Spinal cord (tissue), 10 donors: Measurements from ENCODE around the gene NDUFS1. TPM values are rescaled to one million over a fixed set of nuclear protein-coding genes. Genes with fewer than 3 reads are reported as not detected.
"Not testable (repeated sequence)": the region's sequence is repeated elsewhere in the genome, so short reads cannot be mapped to it uniquely, and the experiment has no call there.

ENCODE experiments used
- DNase-seq, 6 donors: peaks; one replicate each; pipeline versions ENCODE4 v3.0.0 to v3.0.0-alpha.2; 2013 to 2015; ENCODE audit warnings: low spot score in 6 of 6, low read depth in 4 of 6
- H3K27ac ChIP-seq: one replicate; pipeline ENCODE4 v1.5.1; 2013; ENCODE audit warnings: low read depth, low read length, control low read depth
- H3K27me3 ChIP-seq: one replicate; pipeline ENCODE4 v1.6.1; 2013; ENCODE audit warnings: low read length; ENCODE audit not compliant: control insufficient read depth, insufficient read depth
- H3K36me3 ChIP-seq: one replicate; pipeline ENCODE4 v1.6.1; 2013; ENCODE audit warnings: low read length; ENCODE audit not compliant: control insufficient read depth, insufficient read depth
- H3K4me1 ChIP-seq: one replicate; pipeline ENCODE4 v1.6.1; 2013; ENCODE audit warnings: low read length; ENCODE audit not compliant: control insufficient read depth, insufficient read depth
- H3K4me3 ChIP-seq: one replicate; pipeline ENCODE4 v1.5.1; 2013; ENCODE audit warnings: low read depth, low read length, control low read depth
- H3K9me3 ChIP-seq: one replicate; pipeline ENCODE4 v1.6.1; 2013; ENCODE audit warnings: low read length; ENCODE audit not compliant: control insufficient read depth, insufficient read depth
- WGBS: methylation state at CpG from one replicate; pipeline ENCODE4 v1.1.5; 2013; ENCODE audit warnings: missing lambda C conversion rate; ENCODE audit not compliant: insufficient coverage; 5-methylcytosine and 5-hydroxymethylcytosine counted together
- polyA plus RNA-seq, 2 donors: library from polyadenylated mRNA; unstranded; fragments of 120-200 nt; gene quantifications; one replicate each; pipeline ENCODE4 v1.2.1, GENCODE V29; 2013; ENCODE audit not compliant: insufficient read length in 2 of 2
- total RNA-seq, 2 donors: library from RNA; depleted of rRNA in 1 of 2; stranded (reverse); fragments of 120-200 nt in 1 of 2; fragments of >200 nt in 1 of 2; gene quantifications; one replicate each; pipeline versions ENCODE4 v1.2.3 to v1.2.4, GENCODE V29; 2013 to 2014
- donor health status: healthy.

NDUFS1 gene
- total and polyA plus RNA-seq, 4 donors, result 76.7 to 181 (median 97.7) TPM

GRCh38 chr2:206112846-206113547 lies 46.2 kb downstream of the NDUFS1 start:
- no peak for DNase-seq
- Histone ChIP-seq H3K9me3 (no peaks in the 10 kb centered on the region), H3K36me3 (peaks cover 9% of the 10 kb centered on the region), H3K4me3 (no peak overlapping the region), H3K27ac (no peak overlapping the region), H3K27me3 (no peaks in the 10 kb centered on the region), H3K4me1 (no peaks in the 10 kb centered on the region)
- WGBS, result 100% methylated on average over 5 of the region's 7 CpGs

GRCh38 chr2:206112108-206112507 lies 47.1 kb downstream of the NDUFS1 start:
- Histone ChIP-seq H3K4me1 (no peaks in the 10 kb centered on the region), H3K9me3 (no peaks in the 10 kb centered on the region), H3K36me3 (peaks cover 9% of the 10 kb centered on the region), H3K27ac (no peak overlapping the region), H3K27me3 (no peaks in the 10 kb centered on the region), H3K4me3 (no peak overlapping the region)
- WGBS, result 100% methylated on average over 2 of the region's 3 CpGs
- DNase-seq, result no peak

- no peaks in the 10 kb centered on the region for H3K27me3 ChIP-seq
- H3K27ac ChIP-seq, result no peak overlapping the region
- no peak for DNase-seq
- H3K36me3 ChIP-seq, result peaks cover 2% of the 10 kb centered on the region
- no peaks in the 10 kb centered on the region for H3K9me3 ChIP-seq
- no peak overlapping the region for H3K4me3 ChIP-seq
- WGBS, result no CpG with 5 or more reads among the region's 7 CpGs
- H3K4me1 ChIP-seq, result no peaks in the 10 kb centered on the region
These were observed 50.5 kb downstream of the NDUFS1 start for GRCh38 chr2:206108713-206109112.

GRCh38 chr2:206105541-206105940 lies 53.7 kb downstream of the NDUFS1 start:
- H3K4me1 ChIP-seq, result no peaks in the 10 kb centered on the region
- H3K36me3 ChIP-seq, result peaks cover 2% of the 10 kb centered on the region
- no peak overlapping the region for H3K4me3 ChIP-seq
- H3K9me3 ChIP-seq, result no peaks in the 10 kb centered on the region
- WGBS, result 97% methylated on average over 4 of the region's 5 CpGs
- DNase-seq, result no peak
- H3K27me3 ChIP-seq, result no peaks in the 10 kb centered on the region
- no peak overlapping the region for H3K27ac ChIP-seq

- Histone ChIP-seq H3K9me3 (no peaks in the 10 kb centered on the region), H3K27me3 (no peaks in the 10 kb centered on the region), H3K4me3 (no peak overlapping the region), H3K4me1 (no peaks in the 10 kb centered on the region), H3K36me3 (peaks cover 2% of the 10 kb centered on the region), H3K27ac (no peak overlapping the region)
- WGBS, result 100% methylated on average over 2 of the region's 4 CpGs
- DNase-seq, result no peak
These were observed 54.2 kb downstream of the NDUFS1 start for GRCh38 chr2:206105038-206105437.

GRCh38 chr2:206098872-206099271 lies 60.4 kb downstream of the NDUFS1 start:
- 98% methylated on average over 19 of the region's 19 CpGs for WGBS
- not testable (repeated sequence) for H3K4me3 ChIP-seq

GRCh38 chr2:206098471-206098870 lies 60.8 kb downstream of the NDUFS1 start:
- DNase-seq, result no peak
- H3K27ac ChIP-seq, result no peak overlapping the region
- 100% methylated on average over 4 of the region's 9 CpGs for WGBS
- no peaks in the 10 kb centered on the region for H3K9me3 ChIP-seq
- H3K27me3 ChIP-seq, result no peaks in the 10 kb centered on the region
- H3K4me1 ChIP-seq, result no peaks in the 10 kb centered on the region
- H3K36me3 ChIP-seq, result no peaks in the 10 kb centered on the region
- H3K4me3 ChIP-seq, result no peak overlapping the region

More at GRCh38 chr2:206098872-206099271, 60.4 kb downstream of the NDUFS1 start:
- H3K27ac ChIP-seq, H3K4me1 ChIP-seq, DNase-seq, H3K36me3 ChIP-seq, H3K27me3 ChIP-seq, H3K9me3 ChIP-seq: not testable (repeated sequence)

GRCh38 chr2:206096876-206097275 lies 62.4 kb downstream of the NDUFS1 start:
- Histone ChIP-seq H3K4me3 (no peak overlapping the region), H3K36me3 (no peaks in the 10 kb centered on the region), H3K27me3 (no peaks in the 10 kb centered on the region), H3K4me1 (no peaks in the 10 kb centered on the region), H3K27ac (no peak overlapping the region), H3K9me3 (no peaks in the 10 kb centered on the region)
- WGBS, result no CpG with 5 or more reads among the region's 2 CpGs
- no peak for DNase-seq

- Histone ChIP-seq H3K27me3 (no peaks in the 10 kb centered on the region), H3K27ac (no peak overlapping the region), H3K36me3 (no peaks in the 10 kb centered on the region), H3K4me3 (no peak overlapping the region), H3K9me3 (no peaks in the 10 kb centered on the region), H3K4me1 (no peaks in the 10 kb centered on the region)
- DNase-seq, result peak in 1 of 6 donors; percentile 20
- WGBS, result no CpG with 5 or more reads among the region's 3 CpGs
These were observed 63.5 kb downstream of the NDUFS1 start for GRCh38 chr2:206095536-206096332.

GRCh38 chr2:206092297-206092696 lies 66.9 kb downstream of the NDUFS1 start:
- no peak for DNase-seq
- WGBS, result no CpG with 5 or more reads among the region's 2 CpGs
- H3K27ac ChIP-seq, result no peak overlapping the region

More at GRCh38 chr2:206092297-206092696, 66.9 kb downstream of the NDUFS1 start:
- Histone ChIP-seq H3K27me3 (no peaks in the 10 kb centered on the region), H3K36me3 (peaks cover 2% of the 10 kb centered on the region), H3K4me1 (no peaks in the 10 kb centered on the region), H3K4me3 (no peak overlapping the region), H3K9me3 (no peaks in the 10 kb centered on the region)
